GM12891 (cell line): ENCODE data around the gene RNU5B-1.

Experiments used
- DNase-seq: peaks from one replicate; pipeline ENCODE4 v3.0.0; 2011; ENCODE audit warnings: low spot score; ENCODE audit not compliant: insufficient read length
- FAIRE-seq: peaks from 2 replicates; lab custom pipeline; 2011; peaks lifted over from hg19 to GRCh38; lab: Jason Lieb, UNC
- PAX5 ChIP-seq: IDR thresholded peaks from 2 replicates; pipeline ENCODE4 v1.6.1; 2011; ENCODE audit warnings: low read length, moderate library complexity, mild to moderate bottlenecking; ENCODE audit not compliant: insufficient read depth, severe bottlenecking
- POLR2A ChIP-seq: IDR thresholded peaks from 2 replicates; pipeline ENCODE4 v1.6.1; 2011; ENCODE audit warnings: low read depth, low read length, control low read depth
- POLR2AphosphoS5 ChIP-seq: IDR thresholded peaks from 2 replicates; pipeline ENCODE4 v1.6.1; 2011; ENCODE audit warnings: low read depth, low read length, control low read depth
- POU2F2 ChIP-seq: IDR thresholded peaks from 2 replicates; pipeline ENCODE4 v1.6.1; 2011; ENCODE audit warnings: low read depth, mild to moderate bottlenecking, control low read depth, low read length, moderate library complexity
- SPI1 ChIP-seq: IDR thresholded peaks from 2 replicates; pipeline ENCODE4 v1.6.1; 2011; ENCODE audit warnings: low read depth, low read length, control low read depth
- TAF1 ChIP-seq: IDR thresholded peaks from 2 replicates; pipeline ENCODE4 v1.6.1; 2011; ENCODE audit warnings: low read depth, low read length, control low read depth

The RNU5B-1 gene

GRCh38 chr15:65327651-65328393 lies 23.3 kb downstream of the RNU5B-1 start:
- TF ChIP-seq POU2F2 (no peak), SPI1 (peak; percentile 66; the same call in 1 of the 2 replicates), TAF1 (no peak)
- no peak for FAIRE-seq
- DNase-seq: no peak

DNA sequence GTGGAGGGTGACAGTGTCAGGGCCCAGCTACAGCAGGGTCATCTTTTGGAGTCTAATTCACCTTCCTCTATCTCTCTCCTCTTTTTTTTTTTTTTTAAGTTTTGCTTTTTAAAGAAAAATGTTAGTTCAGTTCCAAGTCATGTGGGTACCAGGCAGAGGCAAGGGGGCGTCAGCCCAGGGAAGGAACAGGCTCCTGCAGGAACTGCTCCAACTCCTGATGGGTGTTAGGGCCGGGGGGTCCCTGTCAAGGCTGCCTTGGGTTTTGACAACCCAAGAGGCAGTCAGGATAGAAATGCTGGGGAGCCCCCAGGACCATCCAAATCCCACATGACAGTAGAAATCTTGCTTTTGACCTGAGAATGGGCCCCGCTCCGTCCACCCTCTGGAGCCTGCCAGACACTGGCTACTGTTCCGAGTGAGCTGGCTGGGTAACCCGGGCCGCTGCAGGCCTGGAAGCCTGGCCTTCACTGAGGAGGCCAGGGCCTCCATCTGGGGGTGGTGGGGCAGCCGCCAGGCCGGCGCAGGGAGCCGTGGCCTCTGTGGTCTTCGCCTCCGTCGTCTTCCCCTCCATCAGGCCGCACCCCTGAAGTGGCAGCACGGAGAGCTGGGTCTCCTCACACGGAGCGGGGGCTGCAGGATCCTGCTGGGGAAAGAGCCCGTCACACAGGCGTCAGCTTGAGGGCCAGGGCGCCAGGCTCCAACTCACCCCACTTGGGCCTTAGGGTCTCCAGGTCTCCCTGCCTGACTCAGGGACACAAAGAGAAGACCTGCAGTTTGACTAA lies 24.2 kb downstream of the RNU5B-1 start:
- FAIRE-seq (no peak), DNase-seq (no peak)

DNA sequence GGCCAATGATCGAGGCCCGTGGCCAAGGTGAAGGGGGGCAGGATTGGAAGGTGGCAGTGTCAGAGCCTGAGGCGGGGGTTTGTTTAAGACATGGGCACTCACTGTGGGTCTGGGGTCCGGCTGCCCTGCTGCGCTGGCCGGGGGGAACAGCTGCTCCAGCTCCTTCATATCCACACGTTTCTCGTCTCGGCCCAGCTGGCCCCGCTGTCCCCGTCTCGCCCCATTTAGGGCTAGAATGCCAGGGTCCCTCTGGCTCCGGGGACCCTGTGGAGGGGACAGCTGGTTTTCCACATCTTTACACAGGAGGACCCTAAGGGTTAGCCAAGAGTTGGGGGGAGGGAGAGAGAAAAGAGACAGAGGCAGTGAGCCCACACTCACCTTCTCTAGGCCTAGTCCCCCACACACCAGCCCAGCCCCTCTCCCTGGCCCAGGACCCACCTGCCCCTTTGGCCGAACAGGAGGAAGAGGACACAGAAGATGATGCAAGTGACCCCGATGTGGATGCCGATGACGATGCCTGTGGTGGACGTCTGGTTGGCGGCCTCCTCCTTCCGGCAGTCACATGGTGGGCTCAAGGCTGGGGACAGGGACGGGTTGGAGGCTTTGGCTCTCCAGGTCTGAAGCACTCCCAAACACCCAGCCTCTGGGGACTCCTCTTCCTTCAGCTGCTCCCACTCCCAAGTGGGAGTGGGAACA lies 25.0 kb downstream of the RNU5B-1 start:
- FAIRE-seq: no peak

More for the DNA sequence above, 24.2 kb downstream of the RNU5B-1 start:
- TF ChIP-seq POU2F2 (no peak), POLR2A (no peak), PAX5 (no peak), POLR2AphosphoS5 (no peak), SPI1 (no peak), TAF1 (no peak)

GRCh38 chr15:65329984-65330735 lies 25.7 kb downstream of the RNU5B-1 start:
- TF ChIP-seq POLR2AphosphoS5: no peak
- no peak for TF ChIP-seq SPI1
- TF ChIP-seq TAF1: no peak
- no peak for TF ChIP-seq PAX5
- no peak for TF ChIP-seq POLR2A
- TF ChIP-seq POU2F2: no peak
- no peak for FAIRE-seq
- no peak for DNase-seq

More for the DNA sequence above, 25.0 kb downstream of the RNU5B-1 start:
- TF ChIP-seq POLR2A: no peak
- DNase-seq: no peak

- DNase-seq (no peak), FAIRE-seq (no peak)
- no peak for TF ChIP-seq POLR2A
Observed at GRCh38 chr15:65330934-65331645, 26.6 kb downstream of the RNU5B-1 start.

DNA sequence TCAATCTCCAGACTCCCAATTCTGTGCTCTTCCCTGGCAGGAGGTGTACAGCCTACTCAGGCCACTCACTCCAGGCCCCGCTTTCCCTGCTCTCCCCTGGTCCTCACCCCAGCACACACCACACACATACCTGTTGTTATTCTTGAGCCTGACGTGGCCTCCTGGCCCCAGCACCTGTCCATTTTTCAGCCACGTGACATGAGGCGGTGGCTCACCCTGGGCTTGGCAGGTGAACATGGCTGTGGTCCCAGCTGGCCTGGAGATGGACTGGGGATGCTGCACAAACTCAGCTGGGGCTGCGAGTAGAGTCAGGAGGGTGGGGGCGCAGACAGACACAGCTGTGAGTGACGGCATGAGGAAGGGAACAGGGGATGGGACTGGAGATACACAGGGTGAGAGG lies 27.3 kb downstream of the RNU5B-1 start:
- TF ChIP-seq POLR2AphosphoS5: no peak
- no peak for TF ChIP-seq POLR2A
- no peak for TF ChIP-seq SPI1
- TF ChIP-seq PAX5: no peak
- FAIRE-seq: no peak
- DNase-seq: no peak

- no peak for DNase-seq
- no peak for TF ChIP-seq SPI1
- TF ChIP-seq POU2F2: no peak
- TF ChIP-seq POLR2A: no peak
- FAIRE-seq: no peak
Observed at GRCh38 chr15:65332391-65333147, 28.1 kb downstream of the RNU5B-1 start.

DNA sequence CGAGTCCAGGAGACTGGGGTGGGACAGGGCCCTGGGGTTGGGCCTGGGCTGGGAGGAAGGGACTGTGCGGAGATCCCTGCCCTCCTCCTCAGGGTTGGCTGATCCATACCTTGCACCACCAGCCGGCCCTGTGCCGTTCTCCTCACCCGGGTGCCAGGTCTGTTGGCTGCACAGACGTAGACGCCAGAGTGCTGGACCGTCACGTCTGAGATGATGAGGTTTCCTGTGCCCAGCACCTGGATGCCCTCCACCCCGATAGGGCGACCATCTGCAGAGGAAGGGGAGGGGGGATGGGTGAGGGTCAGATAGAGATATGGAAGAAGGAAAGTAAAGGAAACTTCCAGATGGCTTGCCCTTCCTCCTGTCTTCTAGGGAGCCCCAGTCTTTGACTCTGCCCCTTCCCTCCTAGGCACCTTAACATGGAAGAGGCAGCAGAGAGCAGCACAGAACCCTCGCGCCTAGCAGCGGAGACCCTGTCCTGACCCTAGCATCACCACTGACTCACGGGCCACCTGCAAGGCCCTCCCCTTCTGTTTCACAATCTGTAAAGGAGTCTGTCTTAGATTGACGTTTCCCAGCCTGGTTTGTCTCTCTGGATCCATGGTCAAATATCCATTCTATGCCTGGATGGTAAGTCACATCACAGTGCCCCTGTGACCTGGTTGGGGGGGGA lies 28.8 kb downstream of the RNU5B-1 start:
- DNase-seq (no peak), FAIRE-seq (no peak)
- TF ChIP-seq POLR2AphosphoS5 (no peak), POU2F2 (no peak), POLR2A (no peak), PAX5 (no peak), TAF1 (no peak), SPI1 (no peak)
